Stimulated activated CD4-positive, alpha-beta T cell treated with anti-CD3 and anti-CD28 coated beads, Interleukin-15, amount 100 ng/mL, for 1 hour (primary cell): ENCODE measurements around the gene SERTAD2.
A peak's percentile ranks its signal among the peaks of the same experiment; 100 is the strongest.

ENCODE experiments used
- DNase-seq, 2 donors: peaks; one replicate each; pipeline ENCODE4 v3.0.0-alpha.2; 2020; ENCODE audit warnings: low read depth in 1 of 2, low spot score in 1 of 2

Gene SERTAD2

GRCh38 chr2:64675860-64676259 lies 22.1 kb upstream of the SERTAD2 start:
- peak in 1 of 2 donors; percentile 41 for DNase-seq

GRCh38 chr2:64672708-64673107 lies 19.0 kb upstream of the SERTAD2 start:
- DNase-seq: no peak

DNA sequence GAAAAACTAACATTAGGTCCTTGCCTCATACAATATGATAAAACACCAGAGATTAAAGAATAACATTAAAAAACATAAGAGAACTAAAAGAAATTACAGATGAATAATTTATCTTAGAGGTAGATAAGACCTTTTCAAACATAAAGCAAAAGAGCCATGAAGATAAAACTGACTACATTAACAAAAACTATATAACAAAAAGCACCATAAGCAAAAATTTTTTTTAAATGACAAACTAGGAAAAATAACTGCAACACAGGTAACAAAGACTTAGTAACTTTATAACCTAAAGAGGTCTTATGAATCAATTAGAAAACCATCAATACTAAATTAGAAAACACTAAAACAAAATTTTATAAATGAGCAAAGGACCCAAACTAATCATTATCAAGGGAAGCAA lies 16.3 kb upstream of the SERTAD2 start:
- DNase-seq: no peak

DNA sequence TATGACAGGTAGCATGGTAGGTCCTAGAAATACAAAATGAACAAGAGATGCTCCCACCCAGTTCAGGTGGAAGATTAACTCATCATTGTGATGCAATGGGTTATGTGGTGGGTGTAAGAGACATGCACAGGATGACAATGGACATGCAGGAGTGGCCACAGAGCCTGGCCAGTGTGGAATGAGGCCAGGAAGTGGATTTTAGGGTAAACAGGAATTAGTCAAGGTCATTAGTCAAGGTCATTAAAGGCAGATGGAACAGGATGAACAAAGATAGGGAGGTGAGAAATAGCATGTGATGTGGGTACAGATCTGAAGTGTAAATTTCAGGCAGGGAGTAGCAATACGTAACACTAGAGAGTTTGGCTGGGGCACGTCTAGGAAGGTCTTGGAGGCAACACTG lies 15.6 kb upstream of the SERTAD2 start:
- DNase-seq: no peak

- no peak for DNase-seq
Observed at GRCh38 chr2:64668542-64668941, 14.8 kb upstream of the SERTAD2 start.

DNA sequence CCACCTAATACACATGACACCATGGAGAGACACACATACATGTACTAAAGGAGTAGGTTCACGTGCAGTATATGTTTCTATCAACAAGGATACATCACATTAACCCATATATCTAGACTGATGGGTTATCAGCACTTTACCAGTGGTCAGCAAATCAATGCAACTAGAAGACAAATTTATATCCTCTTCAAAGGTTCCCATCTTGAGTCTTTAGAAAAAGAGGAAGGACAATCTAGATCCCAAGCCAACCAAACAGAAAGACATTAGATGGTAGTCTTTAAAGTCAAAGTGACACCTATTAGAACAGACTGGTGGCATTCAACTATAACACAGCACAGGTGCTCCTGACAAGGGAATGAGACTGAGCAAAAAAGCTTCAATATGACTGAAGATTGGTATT lies 13.8 kb upstream of the SERTAD2 start:
- DNase-seq: no peak

GRCh38 chr2:64666810-64667438 lies 13.2 kb upstream of the SERTAD2 start:
- no peak for DNase-seq

- DNase-seq: no peak
Observed at GRCh38 chr2:64665709-64666108, 12.0 kb upstream of the SERTAD2 start.

DNA sequence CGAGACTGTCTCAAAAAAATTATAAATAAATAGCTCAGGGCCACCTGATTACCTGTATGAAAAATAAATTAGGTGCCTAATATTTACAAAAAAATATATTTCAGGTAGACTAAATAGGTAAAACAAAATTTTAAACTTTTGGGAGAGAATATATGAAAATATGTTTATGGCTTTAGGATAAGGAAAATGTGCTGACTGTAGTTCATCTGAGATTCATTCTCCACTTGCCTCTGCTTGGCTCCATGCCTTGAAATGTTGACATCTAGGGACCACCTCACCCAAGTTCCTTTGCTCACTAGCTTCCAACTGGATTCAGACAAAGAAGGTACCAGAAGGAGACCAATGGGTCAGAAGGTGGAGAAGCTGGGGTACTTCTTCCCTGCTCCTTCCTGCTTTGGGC lies 9.7 kb upstream of the SERTAD2 start:
- DNase-seq: no peak

DNA sequence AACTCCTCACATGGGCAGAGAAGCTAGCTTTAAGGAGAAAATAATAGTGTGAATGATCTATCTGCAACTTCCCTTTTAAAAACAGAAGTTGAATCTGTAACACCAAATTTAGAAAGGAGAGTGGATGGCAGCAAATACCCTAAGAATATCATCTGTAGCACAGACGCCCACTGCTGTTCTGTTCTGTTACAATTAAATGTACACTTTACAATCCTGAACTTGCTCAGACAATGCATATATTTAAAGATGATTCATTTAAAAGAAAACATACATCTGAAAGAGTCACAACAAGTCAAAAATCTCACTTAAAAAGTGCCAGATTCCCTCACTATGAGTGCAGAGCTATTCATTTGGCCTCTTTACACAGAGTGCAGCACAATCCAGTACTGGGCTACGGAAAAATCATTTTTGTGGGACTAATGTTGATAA lies 8.0 kb upstream of the SERTAD2 start:
- no peak for DNase-seq

GRCh38 chr2:64659252-64659651 lies 5.5 kb upstream of the SERTAD2 start:
- no peak for DNase-seq

- no peak for DNase-seq
Observed at GRCh38 chr2:64658269-64658668, 4.6 kb upstream of the SERTAD2 start.

DNA sequence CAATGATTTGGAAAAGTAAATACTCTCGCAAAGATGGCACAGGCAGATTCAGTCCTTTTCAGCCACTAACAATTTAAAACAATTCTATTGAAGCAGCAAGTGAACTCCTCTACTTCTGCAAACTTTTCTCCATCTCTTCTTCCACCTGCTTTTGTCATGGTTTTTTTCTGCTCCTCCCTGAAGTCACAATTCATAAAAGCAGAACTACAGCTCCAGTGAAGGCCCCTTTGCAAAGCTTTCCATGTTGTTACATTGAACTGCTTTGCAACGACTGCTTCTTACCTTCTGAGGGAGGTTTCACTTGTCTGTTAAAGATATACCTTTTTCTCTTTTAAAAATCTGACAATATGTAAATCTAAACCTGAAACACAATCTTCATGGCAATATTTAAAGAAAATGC lies 3.7 kb upstream of the SERTAD2 start:
- DNase-seq: no peak

DNA sequence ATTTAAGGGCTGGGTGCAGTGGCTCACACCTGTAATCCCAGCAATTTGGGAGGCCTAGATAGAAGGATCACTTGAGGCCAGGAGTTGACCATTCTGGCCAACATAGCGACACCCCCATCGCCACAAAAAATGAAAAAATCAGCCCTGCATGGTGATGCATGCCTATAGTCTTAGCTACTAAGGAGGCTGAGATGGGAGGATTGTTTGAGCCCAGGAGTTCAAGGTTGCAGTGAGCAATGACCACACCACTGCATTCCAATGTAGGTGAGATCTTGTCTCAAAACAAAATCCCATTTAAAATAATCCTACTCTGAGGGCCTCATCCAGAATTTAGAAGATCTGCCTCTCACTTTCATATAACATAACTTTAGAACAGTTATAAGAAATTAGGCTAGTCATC lies 2.7 kb upstream of the SERTAD2 start:
- DNase-seq: no peak

- DNase-seq: no peak
Observed at GRCh38 chr2:64655873-64656272, 2.2 kb upstream of the SERTAD2 start.

- DNase-seq: no peak
Observed at GRCh38 chr2:64655018-64655664, 1.4 kb upstream of the SERTAD2 start.

- DNase-seq: peak; percentile 31 to 32
Observed at GRCh38 chr2:64654063-64654811, 524 bp upstream of the SERTAD2 start.

DNA sequence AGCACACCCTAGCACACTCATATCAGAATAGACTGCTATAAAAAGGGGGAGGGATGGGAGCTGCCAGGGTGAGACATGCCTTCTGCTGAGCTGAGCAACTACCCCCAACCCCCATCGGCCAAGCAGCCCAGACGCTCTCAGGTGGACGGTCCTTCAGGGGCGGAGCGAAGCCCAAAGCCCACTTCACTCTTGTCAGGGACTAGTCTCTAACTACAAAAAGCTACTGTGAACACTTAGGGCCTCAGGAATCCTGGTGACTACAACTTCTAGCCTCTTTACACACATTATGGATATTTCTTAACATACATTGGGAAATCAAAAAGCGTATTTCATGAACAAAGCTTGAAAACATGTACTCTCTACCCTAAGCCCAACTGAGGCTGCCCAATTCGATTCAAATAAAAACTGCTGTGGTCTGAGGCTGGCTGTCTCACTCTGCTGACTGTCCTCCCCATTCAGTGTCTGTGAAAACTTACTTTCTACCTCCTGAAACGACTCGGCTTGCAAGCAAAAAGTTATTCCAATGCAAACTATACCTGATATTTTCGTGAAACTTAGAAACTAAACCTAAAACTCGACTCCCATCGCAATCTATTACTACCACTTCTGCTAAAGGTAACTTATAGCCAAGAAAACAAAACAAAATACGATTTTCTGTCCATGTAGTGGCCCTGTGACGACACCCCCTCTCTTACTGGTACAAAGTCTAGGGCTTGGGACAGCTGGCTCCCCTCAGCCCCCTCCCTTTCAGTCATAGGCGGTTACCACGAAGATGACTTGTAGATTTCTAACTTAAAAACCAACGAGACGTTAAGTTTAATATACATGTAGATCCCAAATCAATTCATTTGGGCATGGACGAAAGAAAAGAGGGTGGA lies 1.2 kb downstream of the SERTAD2 start:
- no peak for DNase-seq

GRCh38 chr2:64651590-64651989 lies 2.1 kb downstream of the SERTAD2 start:
- no peak for DNase-seq

GRCh38 chr2:64650722-64651338 lies 2.9 kb downstream of the SERTAD2 start:
- DNase-seq: no peak

- DNase-seq: no peak
Observed at GRCh38 chr2:64650296-64650695, 3.4 kb downstream of the SERTAD2 start.
